ENCODE results near the gene RD3L. TPM values are rescaled to one million over a fixed set of nuclear protein-coding genes. Genes with fewer than 3 reads are reported as not detected.
A peak's percentile ranks its signal among the peaks of the same experiment; 100 is the strongest.
"Not testable (repeated sequence)": the region's sequence is repeated elsewhere in the genome, so short reads cannot be mapped to it uniquely, and the experiment has no call there.

The RD3L gene
- total RNA-seq, 2 donors from 2014 or later: not detected

DNA sequence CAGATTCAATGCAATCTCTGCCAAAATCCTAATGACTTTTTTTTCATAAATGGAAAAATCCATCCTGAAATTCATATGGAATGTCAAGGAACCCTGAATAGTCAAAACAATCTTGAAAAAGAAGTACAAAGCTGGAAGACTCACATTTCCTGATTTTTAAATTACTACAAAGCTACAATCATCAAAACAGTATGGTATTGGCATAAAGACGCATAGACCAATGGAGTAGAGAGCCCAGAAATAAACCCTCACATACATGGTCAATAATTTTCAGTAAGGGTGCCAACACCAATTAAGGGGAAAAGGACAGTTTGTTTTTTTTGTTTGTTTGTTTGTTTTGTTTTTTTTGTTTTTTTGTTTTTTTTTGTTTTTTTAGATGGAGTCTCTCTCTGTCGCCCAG lies 4.6 kb upstream of the RD3L start:
- DNase-seq (no peak), ATAC-seq (replicated peaks in 1 of 2) (no peak)
- H3K36me3 Mint-ChIP-seq (ENCODE audit: insufficient read depth in 2 of 2): no peaks in the 10 kb centered on the region
- H3K4me1 Mint-ChIP-seq (ENCODE audit: low read depth): no peaks in the 10 kb centered on the region
- H3K27me3 Mint-ChIP-seq (ENCODE audit: low read depth): peaks cover 38% of the 10 kb centered on the region
- H3K4me3 Mint-ChIP-seq: no peak overlapping the region
- no peak overlapping the region for H3K27ac Mint-ChIP-seq
- H3K9me3 Mint-ChIP-seq: no peaks in the 10 kb centered on the region

DNA sequence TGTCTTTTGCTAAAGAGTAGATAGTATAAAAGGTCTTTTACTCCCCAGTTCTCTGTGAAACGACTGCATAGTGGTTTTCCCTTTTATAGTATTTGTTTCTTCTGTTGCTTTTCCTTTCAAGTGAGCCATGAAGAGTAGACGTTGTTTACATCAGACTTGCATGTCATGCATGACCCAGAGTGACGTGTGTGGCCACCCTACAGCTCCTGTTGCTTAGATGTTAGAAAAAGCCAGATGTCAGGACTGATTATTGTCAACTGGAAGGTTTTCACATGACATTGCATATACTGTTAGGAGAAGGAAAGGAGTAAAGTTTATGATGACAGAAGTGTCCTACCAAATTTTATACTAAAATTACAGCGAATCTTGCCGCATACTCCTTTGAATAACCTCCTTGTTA lies 1.3 kb upstream of the RD3L start:
- Mint-ChIP-seq H3K27me3 (ENCODE audit: low read depth) (peaks cover 46% of the 10 kb centered on the region), H3K27ac (no peak overlapping the region), H3K36me3 (ENCODE audit: insufficient read depth in 2 of 2) (no peaks in the 10 kb centered on the region), H3K4me3 (no peak overlapping the region), H3K4me1 (ENCODE audit: low read depth) (no peaks in the 10 kb centered on the region), H3K9me3 (no peaks in the 10 kb centered on the region)
- DNase-seq (no peak), ATAC-seq (replicated peaks in 1 of 2) (no peak)

DNA sequence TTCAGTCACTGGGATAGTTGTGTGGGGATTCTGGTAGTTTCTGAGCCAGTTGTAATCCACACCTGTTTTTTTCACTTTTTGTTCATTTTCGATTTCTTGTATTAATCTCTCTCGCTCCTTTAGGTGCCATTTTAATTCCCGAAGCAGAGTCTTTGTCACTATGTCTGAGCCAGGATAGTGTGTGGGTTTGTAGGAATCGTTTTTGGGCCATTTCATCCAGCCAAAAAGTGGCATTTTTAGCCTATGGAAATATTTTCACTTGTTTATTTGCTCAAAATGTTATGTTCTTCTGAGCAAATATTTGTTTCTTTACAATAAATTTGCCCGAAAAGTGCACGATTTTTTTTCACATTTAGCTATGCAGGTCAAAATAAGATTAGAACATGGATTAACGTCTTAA lies 867 bp downstream of the RD3L start:
- Mint-ChIP-seq H3K9me3 (no peaks in the 10 kb centered on the region), H3K36me3 (ENCODE audit: insufficient read depth in 2 of 2) (no peaks in the 10 kb centered on the region), H3K27ac (no peak overlapping the region), H3K4me1 (ENCODE audit: low read depth) (no peaks in the 10 kb centered on the region), H3K27me3 (ENCODE audit: low read depth) (peaks cover 38% of the 10 kb centered on the region), H3K4me3 (no peak overlapping the region)
- DNase-seq (no peak), ATAC-seq (replicated peaks in 1 of 2) (no peak)

GRCh38 chr14:103935102-103935501 lies 7.2 kb downstream of the RD3L start:
- Mint-ChIP-seq H3K36me3 (ENCODE audit: insufficient read depth in 2 of 2) (no peaks in the 10 kb centered on the region), H3K4me3 (no peak overlapping the region), H3K27ac (no peak overlapping the region), H3K4me1 (ENCODE audit: low read depth) (peaks cover 4% of the 10 kb centered on the region), H3K27me3 (ENCODE audit: low read depth) (no peaks in the 10 kb centered on the region), H3K9me3 (no peaks in the 10 kb centered on the region)
- DNase-seq: no peak
- no peak for ATAC-seq (replicated peaks in 1 of 2)

DNA sequence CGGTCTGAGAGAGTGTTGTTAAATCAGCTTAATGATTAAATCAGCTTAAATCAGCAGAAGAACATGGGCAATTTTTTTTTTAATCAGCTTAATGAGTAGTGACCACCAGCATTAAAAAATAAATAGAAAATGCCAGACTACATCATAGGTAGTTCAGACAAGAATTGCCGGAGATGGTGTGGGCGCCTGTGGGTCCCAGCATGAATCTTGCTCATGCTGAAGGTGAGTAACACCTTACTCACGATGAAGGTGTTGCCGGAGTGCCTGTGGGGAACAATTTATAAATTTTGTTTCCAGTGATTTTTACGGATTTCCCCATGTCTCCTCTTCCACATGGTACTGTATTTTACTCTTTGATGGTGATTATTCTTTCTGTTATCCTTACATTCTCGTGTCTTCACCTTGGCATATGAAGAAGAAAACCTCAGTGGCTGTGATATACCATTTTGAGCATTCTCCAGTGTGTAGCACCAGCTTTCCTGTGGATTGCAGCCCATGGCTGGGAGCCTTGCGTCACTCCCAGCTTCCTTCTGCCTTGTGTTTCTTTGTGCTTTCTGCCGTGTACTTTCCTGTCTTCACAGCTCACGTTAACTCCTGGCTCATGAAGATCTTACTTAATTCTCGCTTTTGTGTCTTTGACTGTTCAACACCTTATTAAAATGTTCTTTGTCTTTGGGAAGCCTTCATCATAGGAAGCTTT lies 9.4 kb downstream of the RD3L start:
- no peak for DNase-seq
- H3K4me3 Mint-ChIP-seq: no peak overlapping the region
- H3K4me1 Mint-ChIP-seq (ENCODE audit: low read depth): peaks cover 4% of the 10 kb centered on the region
- no peaks in the 10 kb centered on the region for H3K36me3 Mint-ChIP-seq (ENCODE audit: insufficient read depth in 2 of 2)
- ATAC-seq (replicated peaks in 1 of 2): no peak
- H3K27ac Mint-ChIP-seq: no peak overlapping the region
- no peaks in the 10 kb centered on the region for H3K27me3 Mint-ChIP-seq (ENCODE audit: low read depth)
- no peaks in the 10 kb centered on the region for H3K9me3 Mint-ChIP-seq

DNA sequence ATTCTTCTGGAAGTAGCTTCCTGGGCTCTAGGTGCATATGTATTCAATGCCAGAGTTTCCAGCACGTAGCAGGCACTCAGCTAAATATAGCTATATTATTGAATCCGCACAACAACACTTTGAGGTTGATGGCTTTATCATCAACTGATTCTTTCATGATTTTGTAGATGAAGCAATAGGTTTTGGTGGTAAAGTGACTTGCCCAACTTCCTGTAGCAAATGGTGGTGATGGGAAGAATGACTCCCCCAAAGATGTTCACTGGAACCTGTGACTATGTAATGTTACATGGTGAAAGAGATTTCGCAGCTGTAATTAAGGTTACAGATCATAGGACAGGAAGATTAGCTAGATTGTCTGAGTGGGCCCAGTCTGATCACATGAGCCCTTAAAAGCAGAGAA lies 10.9 kb downstream of the RD3L start:
- peak; percentile 78 to 85 for ATAC-seq (replicated peaks in 1 of 2)
- DNase-seq: peak in 1 of 2 donors; percentile 18
- H3K9me3 Mint-ChIP-seq: no peaks in the 10 kb centered on the region
- H3K36me3 Mint-ChIP-seq (ENCODE audit: insufficient read depth in 2 of 2): no peaks in the 10 kb centered on the region
- peak overlapping the region; percentile 77 for H3K27ac Mint-ChIP-seq
- no peaks in the 10 kb centered on the region for H3K27me3 Mint-ChIP-seq (ENCODE audit: low read depth)
- H3K4me1 Mint-ChIP-seq (ENCODE audit: low read depth): peaks cover 4% of the 10 kb centered on the region
- H3K4me3 Mint-ChIP-seq: peak overlapping the region in 1 of 2 donors; percentile 54

DNA sequence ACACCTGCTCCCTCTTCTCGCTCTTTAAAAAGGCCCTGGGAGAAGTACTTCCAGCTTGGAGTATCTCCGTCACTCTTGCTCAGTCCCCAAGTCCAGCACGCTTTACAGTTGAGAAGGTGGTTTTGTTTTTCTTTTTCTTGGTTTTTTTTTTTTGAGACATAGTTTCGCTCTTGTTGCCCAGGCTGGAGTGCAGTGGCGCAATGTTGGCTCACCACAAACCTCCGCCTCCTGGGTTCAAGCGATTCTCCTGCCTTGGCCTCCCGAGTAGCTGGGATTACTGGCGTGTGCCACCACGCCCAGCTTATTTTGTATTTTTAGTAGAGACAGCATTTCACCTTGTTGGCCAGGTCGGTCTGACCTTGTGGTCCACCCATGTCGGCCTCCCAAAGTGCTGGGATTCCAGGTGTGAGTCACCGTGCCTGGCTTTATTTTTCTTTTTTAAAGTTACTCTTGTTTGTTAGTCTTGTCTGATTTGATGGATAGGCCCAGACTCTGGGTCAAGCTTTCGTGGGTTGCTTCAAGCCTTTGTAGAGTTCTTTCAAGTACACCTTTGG lies 12.2 kb downstream of the RD3L start:
- ATAC-seq (replicated peaks in 1 of 2) (no peak), DNase-seq (no peak)
- H3K9me3 Mint-ChIP-seq: no peaks in the 10 kb centered on the region
- H3K4me1 Mint-ChIP-seq (ENCODE audit: low read depth): peaks cover 4% of the 10 kb centered on the region
- H3K4me3 Mint-ChIP-seq: no peak overlapping the region
- H3K27me3 Mint-ChIP-seq (ENCODE audit: low read depth): no peaks in the 10 kb centered on the region
- no peak overlapping the region for H3K27ac Mint-ChIP-seq
- H3K36me3 Mint-ChIP-seq (ENCODE audit: insufficient read depth in 2 of 2): no peaks in the 10 kb centered on the region

DNA sequence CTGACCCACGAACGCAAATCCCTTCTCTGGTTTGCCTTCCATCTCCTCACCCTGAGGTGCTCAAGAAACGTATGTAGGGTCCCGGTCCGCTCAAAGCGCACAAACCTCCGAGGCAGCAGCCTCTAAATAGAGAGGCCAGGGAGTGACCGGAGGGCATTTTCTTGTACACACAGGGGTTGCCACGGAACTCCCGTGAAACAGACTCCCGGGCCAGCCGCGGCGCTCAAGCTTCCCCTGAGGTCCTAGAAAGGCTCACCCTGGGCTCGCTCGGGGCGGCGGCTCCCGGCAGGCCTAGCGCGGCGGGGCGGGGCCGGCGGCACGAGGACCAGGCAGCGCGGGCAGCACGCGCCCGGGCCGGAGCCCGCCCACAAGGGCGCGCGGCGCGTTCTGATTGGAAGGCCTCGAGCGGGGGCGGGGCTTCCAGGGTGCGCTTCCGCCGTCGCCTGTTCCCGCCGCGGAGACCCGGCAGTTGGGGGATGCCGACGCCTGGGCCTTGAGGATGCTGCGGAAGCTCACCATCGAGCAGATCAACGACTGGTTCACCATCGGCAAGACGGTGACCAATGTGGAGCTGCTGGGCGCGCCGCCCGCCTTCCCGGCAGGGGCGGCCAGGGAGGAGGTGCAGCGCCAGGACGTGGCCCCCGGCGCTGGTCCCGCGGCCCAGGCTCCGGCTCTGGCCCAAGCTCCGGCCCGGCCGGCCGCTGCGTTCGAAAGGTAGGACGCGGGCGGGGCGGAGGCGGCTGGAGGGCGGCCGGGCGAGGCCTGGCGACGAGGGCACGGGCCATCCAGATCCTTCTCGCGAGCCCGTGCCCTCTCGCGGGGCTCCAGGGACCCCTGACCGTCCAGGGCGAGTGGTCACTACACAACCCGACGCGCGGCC lies 14.1 kb downstream of the RD3L start, which contains the start of gene TDRD9:
Gene TDRD9, plus strand, starts transcription at position 446 of the 880 bp plus-strand sequence. Its CDS starts 54 bp downstream, at position 500.
- peaks cover 4% of the 10 kb centered on the region for H3K4me1 Mint-ChIP-seq (ENCODE audit: low read depth)
- H3K4me3 Mint-ChIP-seq: no peak within 1 kb of the TSS
- DNase-seq (no peak), ATAC-seq (replicated peaks in 1 of 2) (no peak)
- H3K27ac Mint-ChIP-seq: no peak within 1 kb of the TSS
- peaks cover 8% of the 10 kb centered on the region for H3K27me3 Mint-ChIP-seq (ENCODE audit: low read depth)
- no peaks in the 10 kb centered on the region for H3K36me3 Mint-ChIP-seq (ENCODE audit: insufficient read depth in 2 of 2)
- no peaks in the 10 kb centered on the region for H3K9me3 Mint-ChIP-seq

GRCh38 chr14:103927566-103927965 lies 14.8 kb downstream of the RD3L start:
- Mint-ChIP-seq H3K27me3 (ENCODE audit: low read depth) (peaks cover 15% of the 10 kb centered on the region), H3K4me1 (ENCODE audit: low read depth) (no peaks in the 10 kb centered on the region), H3K36me3 (ENCODE audit: insufficient read depth in 2 of 2) (no peaks in the 10 kb centered on the region), H3K9me3 (no peaks in the 10 kb centered on the region), H3K4me3 (no peak overlapping the region), H3K27ac (no peak overlapping the region)
- DNase-seq: no peak
- no peak for ATAC-seq (replicated peaks in 1 of 2)

DNA sequence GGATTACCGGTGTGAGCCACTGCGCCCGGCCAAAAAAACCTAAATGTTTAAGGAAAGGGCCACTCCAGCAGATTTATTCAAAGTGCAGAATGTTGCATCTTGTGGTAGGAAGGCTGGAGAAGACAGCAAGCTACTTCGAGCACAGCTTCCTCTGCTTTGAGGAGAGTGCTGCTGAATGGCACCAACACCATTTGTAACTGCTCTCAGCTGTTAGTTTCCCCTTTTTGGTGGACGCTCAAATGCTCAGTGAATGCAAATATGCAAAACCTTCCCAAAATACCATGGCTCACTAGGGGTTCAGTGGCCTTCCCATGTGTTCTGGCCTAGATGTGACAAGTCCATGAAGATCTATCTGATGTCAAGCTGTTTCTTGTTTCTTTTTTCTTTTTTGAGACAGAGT lies 17.0 kb downstream of the RD3L start:
- ATAC-seq (replicated peaks in 1 of 2): no peak
- peaks cover 6% of the 10 kb centered on the region for H3K4me1 Mint-ChIP-seq (ENCODE audit: low read depth)
- H3K27ac Mint-ChIP-seq: no peak overlapping the region

DNA sequence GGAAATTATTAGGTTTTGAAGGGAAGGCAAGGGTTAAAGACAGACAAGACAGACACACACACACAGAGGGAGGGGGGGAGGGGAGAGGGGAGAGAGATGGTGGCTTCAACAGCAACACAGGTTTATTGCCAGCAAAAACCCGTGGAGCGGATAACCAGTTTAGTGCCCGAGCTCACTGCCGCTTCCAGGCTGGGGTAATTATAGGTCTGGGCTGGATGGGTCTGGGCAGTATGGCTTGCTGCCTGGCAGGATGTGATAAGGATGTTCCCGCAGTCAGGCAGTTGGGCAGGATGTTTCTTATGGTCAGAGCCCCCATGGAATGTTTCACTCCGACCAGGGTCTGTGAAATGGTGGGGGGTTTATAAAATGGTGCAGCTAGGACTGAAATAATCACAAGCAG lies 18.5 kb downstream of the RD3L start:
- H3K27me3 Mint-ChIP-seq (ENCODE audit: low read depth): peaks cover 15% of the 10 kb centered on the region
- no peak overlapping the region for H3K27ac Mint-ChIP-seq
- DNase-seq: no peak
- no peak for ATAC-seq (replicated peaks in 1 of 2)
- no peaks in the 10 kb centered on the region for H3K36me3 Mint-ChIP-seq (ENCODE audit: insufficient read depth in 2 of 2)
- no peak overlapping the region for H3K4me3 Mint-ChIP-seq
- peaks cover 17% of the 10 kb centered on the region for H3K4me1 Mint-ChIP-seq (ENCODE audit: low read depth)
- H3K9me3 Mint-ChIP-seq: no peaks in the 10 kb centered on the region

More for the DNA sequence above, 17.0 kb downstream of the RD3L start:
- DNase-seq: no peak
- Mint-ChIP-seq H3K4me3 (no peak overlapping the region), H3K36me3 (ENCODE audit: insufficient read depth in 2 of 2) (no peaks in the 10 kb centered on the region), H3K27me3 (ENCODE audit: low read depth) (peaks cover 15% of the 10 kb centered on the region), H3K9me3 (no peaks in the 10 kb centered on the region)

DNA sequence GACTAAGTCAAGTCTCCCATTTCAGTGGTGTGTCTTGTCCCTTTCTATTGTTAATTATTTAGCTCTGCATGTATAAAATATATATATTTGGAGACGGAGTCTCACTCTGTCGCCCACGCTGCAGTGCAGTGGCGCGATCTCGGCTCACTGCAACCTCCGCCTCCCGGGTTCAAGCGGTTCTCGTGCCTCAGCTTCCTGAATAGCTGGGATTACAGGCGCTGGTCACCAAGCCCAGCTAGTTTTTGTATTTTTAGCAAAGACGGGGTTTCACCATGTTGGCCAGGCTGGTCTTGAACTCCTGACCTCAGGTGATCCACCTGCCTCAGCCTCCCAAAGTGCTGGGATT lies 20.5 kb downstream of the RD3L start:
- Mint-ChIP-seq H3K27me3 (ENCODE audit: low read depth) (peaks cover 15% of the 10 kb centered on the region), H3K4me3 (peak overlapping the region; percentile 86 to 91), H3K4me1 (ENCODE audit: low read depth) (peaks cover 18% of the 10 kb centered on the region)
- DNase-seq; H3K27ac Mint-ChIP-seq; H3K36me3 Mint-ChIP-seq (ENCODE audit: insufficient read depth in 2 of 2); H3K9me3 Mint-ChIP-seq; ATAC-seq (replicated peaks in 1 of 2): not testable (repeated sequence)

All from activated T-cell treated with anti-CD3 and anti-CD28 coated beads, Interleukin-2, amount 50 U/mL, for 72 hours (primary cell).